ENCODE measurements around the gene RPL29. TPM values are rescaled to one million over a fixed set of nuclear protein-coding genes. Genes with fewer than 3 reads are reported as not detected.
"Not testable (repeated sequence)": the region's sequence is repeated elsewhere in the genome, so short reads cannot be mapped to it uniquely, and the experiment has no call there.

RPL29 gene
- total and polyA plus RNA-seq, 2 of the 4 experiments (the other 2 are of a cell fraction) = 2,081 to 2,126 TPM

DNA sequence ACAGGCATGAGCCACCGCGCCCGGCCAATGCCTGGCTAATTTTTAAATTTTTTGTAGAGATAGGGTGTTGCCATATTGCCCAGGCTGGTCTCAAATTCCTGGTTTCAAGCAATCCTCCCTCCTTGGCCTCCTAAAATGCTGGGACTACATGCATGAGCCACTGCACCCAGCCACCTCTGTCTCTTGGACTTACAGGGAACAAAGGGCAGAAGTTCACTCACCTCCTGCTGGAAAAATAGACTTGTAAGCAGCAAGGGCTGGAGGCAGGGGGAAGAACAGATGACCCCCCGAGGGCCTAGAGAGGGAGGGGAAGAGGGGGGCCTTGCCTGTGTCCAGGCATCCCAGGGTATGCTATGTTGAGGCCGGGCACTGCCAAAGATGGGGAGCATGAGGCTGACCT lies 38.5 kb upstream of the RPL29 start:
- no peaks in the 10 kb centered on the region for H3K4me1 ChIP-seq (ENCODE audit: control insufficient read depth, insufficient read depth, low read length)
- no peaks in the 10 kb centered on the region for H3K79me1 ChIP-seq (ENCODE audit: low read depth in 1 of 2, low read length in 2 of 2)
- dilution Hi-C loops (cut with HindIII; ENCODE audit: low sequenced_read_pairs, unreplicated experiment) = no loop called here
- H3K9ac ChIP-seq (ENCODE audit: low read depth, low read length) = no peak overlapping the region
- no TSS peak for BruUV-seq (replicated peaks)
- no peak overlapping the region for H2BK5ac ChIP-seq (ENCODE audit: low read depth, low read length, poor library complexity, severe bottlenecking)
- no peak overlapping the region for H3K4ac ChIP-seq (ENCODE audit: low read depth, low read length)
- H2AFZ ChIP-seq (replicated peaks; ENCODE audit: low read length, poor library complexity) = no peak overlapping the region
- H4K8ac ChIP-seq (ENCODE audit: low read depth in 2 of 2, low read length in 2 of 2) = no peak overlapping the region
- no peak overlapping the region for H4K91ac ChIP-seq (ENCODE audit: insufficient read depth, low read depth, low read length)
- no peak overlapping the region for H4K5ac ChIP-seq (ENCODE audit: low read depth, low read length)
- no peak overlapping the region for H3K23ac ChIP-seq (ENCODE audit: low read depth, low read length)
- DNase-seq (no peak), ATAC-seq (ENCODE audit: low read depth) (no peak)
- H2BK15ac ChIP-seq (ENCODE audit: low read depth, low read length) = no peak overlapping the region
- no peak overlapping the region for H2AK5ac ChIP-seq (ENCODE audit: low read depth, low read length)
- in situ Hi-C loops (cut with MboI; ENCODE audit: low sequenced_read_pairs) = no loop called here
- no CpG with 5 or more reads among the region's 5 CpGs for WGBS, 2 experiments (ENCODE audit: extremely low coverage in 2 of 2, insufficient read length in 1 of 2)
- H2BK120ac ChIP-seq (ENCODE audit: low read depth, low read length) = no peak overlapping the region
- H3K9me1 ChIP-seq (ENCODE audit: insufficient read depth, low read length) = no peaks in the 10 kb centered on the region
- CTCF ChIA-PET = no interaction called here
- no peak overlapping the region for H2BK20ac ChIP-seq (ENCODE audit: low read depth, low read length)
- H3K4me2 ChIP-seq (ENCODE audit: low read depth, low read length) = no peak overlapping the region
- H3K36me3 ChIP-seq (ENCODE audit: control insufficient read depth, insufficient read depth, low read length) = no peaks in the 10 kb centered on the region
- no peak overlapping the region for H3K27ac ChIP-seq (ENCODE audit: insufficient read depth, low read length)
- no peak overlapping the region for H3K14ac ChIP-seq (replicated peaks; ENCODE audit: low read depth, low read length)
- no peaks in the 10 kb centered on the region; the same call in 1 of the 2 replicates for H3K27me3 ChIP-seq (ENCODE audit: control insufficient read depth, insufficient read depth, low read length)
- no peaks in the 10 kb centered on the region for H4K20me1 ChIP-seq (ENCODE audit: insufficient read depth, low read length)
- H3K18ac ChIP-seq (ENCODE audit: low read depth, low read length) = no peak overlapping the region
- intact Hi-C loops (cut with micrococcal nuclease) = no loop called here
- TF ChIP-seq RFX5 (IDR thresholded peaks at IDR 0.05; ENCODE audit: low read depth, low read length) = no peak
- TF ChIP-seq MXI1 (IDR thresholded peaks at IDR 0.05; ENCODE audit: borderline replicate concordance, low read depth, low read length) = no peak
- no peak for TF ChIP-seq SMC3 (IDR thresholded peaks at IDR 0.05; ENCODE audit: low read depth, low read length)
- no peak for TF ChIP-seq RCOR1 (IDR thresholded peaks at IDR 0.05; ENCODE audit: insufficient replicate concordance, low read length)
- POLR2A ChIA-PET (ENCODE audit: unreplicated experiment) = no interaction called here
- H3K4me3 ChIP-seq (ENCODE audit: insufficient read depth, low read depth, low read length) = no peak overlapping the region
- no peak overlapping the region for H3K56ac ChIP-seq (ENCODE audit: extremely low read depth, insufficient read depth, low read length)
- H2AK9ac ChIP-seq (replicated peaks; ENCODE audit: low read depth, low read length, poor library complexity) = no peak overlapping the region
- H3K9me3 ChIP-seq (ENCODE audit: control insufficient read depth, insufficient read depth, low read length) = no peaks in the 10 kb centered on the region

DNA sequence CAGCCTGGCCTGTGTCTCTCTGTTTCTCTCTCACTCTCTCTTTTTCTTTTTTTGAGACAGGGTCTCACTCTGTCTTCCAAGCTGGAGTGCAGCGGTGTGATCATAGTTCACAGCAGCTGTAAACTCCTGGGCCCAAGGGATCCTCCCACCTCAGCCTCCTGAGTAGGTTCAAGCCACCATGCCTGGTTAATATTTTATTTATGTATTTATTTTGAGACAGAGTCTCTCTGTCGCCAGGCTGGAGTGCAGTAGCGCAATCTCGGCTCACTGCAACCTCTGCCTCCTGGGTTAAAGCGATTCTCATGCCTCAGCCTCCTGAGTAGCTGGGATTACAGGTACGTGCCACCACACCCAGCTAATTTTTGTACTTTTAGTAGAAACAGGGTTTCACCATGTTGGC lies 38.1 kb upstream of the RPL29 start:
- H3K27me3 ChIP-seq (ENCODE audit: control insufficient read depth, insufficient read depth, low read length); H3K9me1 ChIP-seq (ENCODE audit: insufficient read depth, low read length); H3K18ac ChIP-seq (ENCODE audit: low read depth, low read length); ATAC-seq (ENCODE audit: low read depth); H3K23ac ChIP-seq (ENCODE audit: low read depth, low read length); in situ Hi-C loops (cut with MboI; ENCODE audit: low sequenced_read_pairs); H3K4me1 ChIP-seq (ENCODE audit: control insufficient read depth, insufficient read depth, low read length); H3K14ac ChIP-seq (replicated peaks; ENCODE audit: low read depth, low read length); H2AK5ac ChIP-seq (ENCODE audit: low read depth, low read length); H4K20me1 ChIP-seq (ENCODE audit: insufficient read depth, low read length); H2BK5ac ChIP-seq (ENCODE audit: low read depth, low read length, poor library complexity, severe bottlenecking); DNase-seq; dilution Hi-C loops (cut with HindIII; ENCODE audit: low sequenced_read_pairs, unreplicated experiment); POLR2A ChIA-PET (ENCODE audit: unreplicated experiment); H2AFZ ChIP-seq (replicated peaks; ENCODE audit: low read length, poor library complexity); intact Hi-C loops (cut with micrococcal nuclease); H3K27ac ChIP-seq (ENCODE audit: insufficient read depth, low read length); H2BK15ac ChIP-seq (ENCODE audit: low read depth, low read length); H3K36me3 ChIP-seq (ENCODE audit: control insufficient read depth, insufficient read depth, low read length); H3K56ac ChIP-seq (ENCODE audit: extremely low read depth, insufficient read depth, low read length); H3K79me1 ChIP-seq (ENCODE audit: low read depth in 1 of 2, low read length in 2 of 2); H3K9ac ChIP-seq (ENCODE audit: low read depth, low read length); CTCF ChIA-PET; H2BK120ac ChIP-seq (ENCODE audit: low read depth, low read length); H3K9me3 ChIP-seq (ENCODE audit: control insufficient read depth, insufficient read depth, low read length); H4K8ac ChIP-seq (ENCODE audit: low read depth in 2 of 2, low read length in 2 of 2); H2AK9ac ChIP-seq (replicated peaks; ENCODE audit: low read depth, low read length, poor library complexity); H3K4ac ChIP-seq (ENCODE audit: low read depth, low read length); H2BK20ac ChIP-seq (ENCODE audit: low read depth, low read length); H4K91ac ChIP-seq (ENCODE audit: insufficient read depth, low read depth, low read length); BruUV-seq (replicated peaks); H3K4me3 ChIP-seq (ENCODE audit: insufficient read depth, low read depth, low read length); H3K4me2 ChIP-seq (ENCODE audit: low read depth, low read length); H4K5ac ChIP-seq (ENCODE audit: low read depth, low read length): not testable (repeated sequence)
- WGBS, 2 experiments (ENCODE audit: extremely low coverage in 2 of 2, insufficient read length in 1 of 2) = 100% methylated on average over 2 of the region's 6 CpGs; no CpG with 5 or more reads in 1 of the 2 experiments

Data from IMR-90 (cell line).